ENCODE data around the gene RALGAPB. TPM values are rescaled to one million over a fixed set of nuclear protein-coding genes. Genes with fewer than 3 reads are reported as not detected.

RALGAPB gene
- total RNA-seq, 3 donors from 2014 or later, result 23.7 to 25.5 (median 24.8) TPM

- H3K4me3 Mint-ChIP-seq, result no peak overlapping the region
- ATAC-seq (no peak), DNase-seq (no peak)
- H3K9me3 Mint-ChIP-seq, result peaks cover 5% of the 10 kb centered on the region
- no peaks in the 10 kb centered on the region for H3K36me3 Mint-ChIP-seq (ENCODE audit: insufficient read depth)
- no peaks in the 10 kb centered on the region for H3K4me1 Mint-ChIP-seq (ENCODE audit: low read depth)
- H3K27me3 Mint-ChIP-seq (ENCODE audit: low read depth), result no peaks in the 10 kb centered on the region
These were observed 153.3 kb downstream of the RALGAPB start for GRCh38 chr20:38625896-38626295.

- no peaks in the 10 kb centered on the region for H3K36me3 Mint-ChIP-seq (ENCODE audit: insufficient read depth)
- no peak for ATAC-seq
- H3K27me3 Mint-ChIP-seq (ENCODE audit: low read depth), result no peaks in the 10 kb centered on the region
- no peak for DNase-seq
- no peaks in the 10 kb centered on the region for H3K4me1 Mint-ChIP-seq (ENCODE audit: low read depth)
- peaks cover 5% of the 10 kb centered on the region for H3K9me3 Mint-ChIP-seq
- no peak overlapping the region for H3K4me3 Mint-ChIP-seq
These were observed 154.4 kb downstream of the RALGAPB start for GRCh38 chr20:38626921-38627659.

Other genes with a start within 250 kb of the RALGAPB start
- not detected for gene KIAA1755, start 212.1 kb upstream of the RALGAPB start, total RNA-seq
- gene BPI, start 168.7 kb upstream of the RALGAPB start, total RNA-seq, result not detected
- gene LBP, start 126.4 kb upstream of the RALGAPB start, total RNA-seq, result under 1 TPM; 0.10 to 0.18 (median 0.14) TPM
- 100 to 1,000 TPM; 138 to 310 (median 239) TPM for gene SNHG17, start 37.5 kb upstream of the RALGAPB start, total RNA-seq
- not detected for gene ADIG, start 108.4 kb downstream of the RALGAPB start, total RNA-seq
- gene ARHGAP40, start 129.0 kb downstream of the RALGAPB start, total RNA-seq, result not detected

All from activated T-cell treated with anti-CD3 and anti-CD28 coated beads, Interleukin-2, amount 50 U/mL, for 4 hours (primary cell).